ENCODE data around the gene PRPF19. TPM values are rescaled to one million over a fixed set of nuclear protein-coding genes. Genes with fewer than 3 reads are reported as not detected.

PRPF19 gene
- polyA plus RNA-seq, 1 donor from 2014 or later, result 71.3 TPM

- Histone ChIP-seq H3K9ac (ENCODE audit: low read length) (no peak overlapping the region), H3F3A (ENCODE audit: insufficient read depth, low read length, poor library complexity, severe bottlenecking) (no peaks in the 10 kb centered on the region), H3K27me3 (ENCODE audit: insufficient read depth, low read depth, low read length) (no peaks in the 10 kb centered on the region), H2AFZ (ENCODE audit: low read depth, low read length) (no peak overlapping the region), H3K9me3 (ENCODE audit: low read length) (no peaks in the 10 kb centered on the region), H3K4me3 (ENCODE audit: low read length) (no peak overlapping the region), H3K79me2 (replicated peaks; ENCODE audit: insufficient read depth, low read length) (peaks cover 51% of the 10 kb centered on the region), H4K20me1 (ENCODE audit: insufficient read depth) (no peaks in the 10 kb centered on the region), H3K9me2 (ENCODE audit: insufficient read depth, low read length) (no peaks in the 10 kb centered on the region), H3K4me2 (ENCODE audit: low read length) (no peak overlapping the region), H3K27ac (ENCODE audit: low read length) (no peak overlapping the region), H3K36me3 (ENCODE audit: insufficient read depth, low read length) (no peaks in the 10 kb centered on the region)
- no peak for TF ChIP-seq SMC3 (conservative IDR thresholded peaks at IDR 0.05; ENCODE audit: poor library complexity)
- no peak for TF ChIP-seq REST (IDR thresholded peaks at IDR 0.05; ENCODE audit: borderline replicate concordance)
- TF ChIP-seq EZH2 (IDR thresholded peaks at IDR 0.05; ENCODE audit: borderline replicate concordance, insufficient read depth, low read length, poor library complexity, severe bottlenecking), result no peak
Measured at GRCh38 chr11:60921259-60921658, 14.9 kb upstream of the PRPF19 start.

GRCh38 chr11:60919956-60920355 lies 13.6 kb upstream of the PRPF19 start:
- H3K27ac ChIP-seq (ENCODE audit: low read length), result no peak overlapping the region

More at GRCh38 chr11:60919956-60920355, 13.6 kb upstream of the PRPF19 start:
- TF ChIP-seq SMC3 (conservative IDR thresholded peaks at IDR 0.05; ENCODE audit: poor library complexity) (no peak), POLR2AphosphoS5 (IDR thresholded peaks at IDR 0.05) (no peak), RAD21 (conservative IDR thresholded peaks at IDR 0.05) (no peak), TAF1 (IDR thresholded peaks at IDR 0.05; ENCODE audit: low read depth) (no peak), REST (IDR thresholded peaks at IDR 0.05; ENCODE audit: borderline replicate concordance) (no peak), MXI1 (conservative IDR thresholded peaks at IDR 0.05; ENCODE audit: poor library complexity, severe bottlenecking) (no peak), CTCF (IDR thresholded peaks at IDR 0.05; ENCODE audit: poor library complexity, severe bottlenecking) (no peak), EP300 (conservative IDR thresholded peaks at IDR 0.05; ENCODE audit: poor library complexity, severe bottlenecking) (no peak), EZH2 (IDR thresholded peaks at IDR 0.05; ENCODE audit: borderline replicate concordance, insufficient read depth, low read length, poor library complexity, severe bottlenecking) (no peak)
- H3K4me2 ChIP-seq (ENCODE audit: low read length), result no peak overlapping the region
- H4K20me1 ChIP-seq (ENCODE audit: insufficient read depth), result no peaks in the 10 kb centered on the region
- no peaks in the 10 kb centered on the region for H3F3A ChIP-seq (ENCODE audit: insufficient read depth, low read length, poor library complexity, severe bottlenecking)
- H3K9me2 ChIP-seq (ENCODE audit: insufficient read depth, low read length), result no peaks in the 10 kb centered on the region
- no peak overlapping the region for H3K9ac ChIP-seq (ENCODE audit: low read length)
- no peaks in the 10 kb centered on the region for H3K27me3 ChIP-seq (ENCODE audit: insufficient read depth, low read depth, low read length)
- peaks cover 47% of the 10 kb centered on the region for H3K79me2 ChIP-seq (replicated peaks; ENCODE audit: insufficient read depth, low read length)
- no peak overlapping the region for H3K4me3 ChIP-seq (ENCODE audit: low read length)
- H2AFZ ChIP-seq (ENCODE audit: low read depth, low read length), result no peak overlapping the region
- H3K36me3 ChIP-seq (ENCODE audit: insufficient read depth, low read length), result no peaks in the 10 kb centered on the region
- H3K9me3 ChIP-seq (ENCODE audit: low read length), result no peaks in the 10 kb centered on the region

Measured in neural cell (in vitro differentiated cells).